Stimulated activated CD4-positive, alpha-beta T cell treated with anti-CD3 and anti-CD28 coated beads, Interleukin-12 subunit alpha, Interleukin-12 subunit beta, amount 100 ng/mL, for 24 hours (primary cell): ENCODE results near the gene APBB2.
A peak's percentile ranks its signal among the peaks of the same experiment; 100 is the strongest.
"Not testable (repeated sequence)": the region's sequence is repeated elsewhere in the genome, so short reads cannot be mapped to it uniquely, and the experiment has no call there.

ENCODE experiments used
- DNase-seq, 2 experiments: peaks; one replicate each; pipeline ENCODE4 v3.0.0-alpha.2; 2020; ENCODE audit warnings: low read depth in 2 of 2

APBB2 gene

DNA sequence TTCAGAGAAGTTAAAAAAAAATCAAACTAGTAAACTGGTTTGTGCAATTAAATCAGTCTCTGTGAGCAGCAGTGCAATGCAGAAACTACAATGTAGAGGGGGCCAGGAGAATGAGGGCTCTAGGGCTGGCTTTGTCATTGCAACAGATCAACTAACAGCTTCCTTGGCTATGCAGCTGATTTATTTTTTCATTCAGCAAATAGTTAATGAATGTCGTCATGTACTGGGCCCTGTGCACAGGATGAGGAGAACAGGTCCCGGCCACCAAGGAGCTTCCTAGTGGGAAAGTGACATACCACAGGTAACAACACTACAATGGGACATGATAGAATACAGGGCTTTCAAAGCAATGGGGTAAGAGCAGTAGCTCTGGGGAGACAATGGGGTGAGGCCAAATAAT is 274.5 kb downstream of the APBB2 start:
- DNase-seq = no peak

DNA sequence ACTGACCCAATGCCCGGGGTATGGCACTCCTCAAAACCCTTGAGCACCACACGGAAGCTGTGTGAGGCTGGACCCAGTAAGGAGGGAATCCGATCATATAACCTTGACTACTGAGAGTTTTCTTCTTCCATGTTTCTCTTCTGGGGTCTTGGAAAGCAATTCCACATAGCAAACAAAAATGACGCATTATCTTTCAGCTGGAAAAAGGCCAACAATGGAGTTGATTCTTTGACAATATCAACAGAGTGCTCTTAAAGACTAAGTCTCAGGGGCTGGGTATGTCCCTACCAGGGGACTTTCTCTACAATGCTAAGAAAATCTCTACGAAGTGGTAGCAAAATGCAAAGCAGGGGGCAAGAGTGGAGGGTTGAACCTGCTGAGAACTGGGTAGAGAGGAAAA is 276.0 kb downstream of the APBB2 start:
- DNase-seq = no peak

DNA sequence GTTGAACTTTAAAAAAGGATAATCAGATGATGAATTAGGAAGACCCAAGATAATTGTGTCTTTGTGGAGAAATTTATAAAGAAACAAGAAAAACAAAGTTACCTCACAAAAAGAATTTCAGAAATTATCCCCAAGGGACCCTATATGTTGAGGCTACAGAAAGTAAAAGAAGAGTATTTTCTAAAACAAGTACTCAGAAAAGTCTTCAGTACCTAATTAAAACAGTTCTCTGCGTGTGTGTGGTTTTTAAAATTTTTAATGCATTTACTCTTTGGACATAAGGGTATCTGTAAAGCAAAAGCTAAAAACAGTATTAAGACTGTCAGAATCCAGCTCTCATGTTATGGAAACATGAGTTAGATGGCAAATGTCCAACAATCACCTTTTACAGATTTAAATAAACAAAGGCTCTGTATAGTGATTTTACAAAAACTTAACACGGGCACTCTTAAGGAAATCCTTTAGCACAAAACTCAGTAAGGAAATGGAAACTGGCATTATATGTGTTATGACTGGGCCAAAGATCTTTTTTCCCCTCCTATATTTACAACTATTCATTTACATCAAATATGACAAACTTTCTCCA is 277.1 kb downstream of the APBB2 start:
- no peak for DNase-seq

DNA sequence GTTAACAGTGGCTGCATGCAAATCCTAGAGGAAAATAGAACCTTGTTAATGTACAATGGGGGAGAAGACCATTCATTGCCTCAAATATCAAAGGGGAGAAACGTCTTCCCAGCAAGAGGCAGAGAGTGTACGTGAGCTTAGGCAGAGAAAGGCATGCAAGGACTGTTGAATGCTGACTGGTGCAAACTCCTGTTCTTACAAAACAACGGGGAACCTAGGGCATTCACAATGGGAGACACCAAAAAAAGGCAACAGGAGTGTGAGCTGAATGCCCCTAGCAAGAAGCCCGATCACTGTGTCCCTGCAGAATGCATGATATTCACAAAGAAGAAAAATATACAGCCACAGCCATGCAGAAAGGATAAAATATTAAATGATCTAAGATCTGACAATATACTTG is 279.7 kb downstream of the APBB2 start:
- DNase-seq = no peak

DNA sequence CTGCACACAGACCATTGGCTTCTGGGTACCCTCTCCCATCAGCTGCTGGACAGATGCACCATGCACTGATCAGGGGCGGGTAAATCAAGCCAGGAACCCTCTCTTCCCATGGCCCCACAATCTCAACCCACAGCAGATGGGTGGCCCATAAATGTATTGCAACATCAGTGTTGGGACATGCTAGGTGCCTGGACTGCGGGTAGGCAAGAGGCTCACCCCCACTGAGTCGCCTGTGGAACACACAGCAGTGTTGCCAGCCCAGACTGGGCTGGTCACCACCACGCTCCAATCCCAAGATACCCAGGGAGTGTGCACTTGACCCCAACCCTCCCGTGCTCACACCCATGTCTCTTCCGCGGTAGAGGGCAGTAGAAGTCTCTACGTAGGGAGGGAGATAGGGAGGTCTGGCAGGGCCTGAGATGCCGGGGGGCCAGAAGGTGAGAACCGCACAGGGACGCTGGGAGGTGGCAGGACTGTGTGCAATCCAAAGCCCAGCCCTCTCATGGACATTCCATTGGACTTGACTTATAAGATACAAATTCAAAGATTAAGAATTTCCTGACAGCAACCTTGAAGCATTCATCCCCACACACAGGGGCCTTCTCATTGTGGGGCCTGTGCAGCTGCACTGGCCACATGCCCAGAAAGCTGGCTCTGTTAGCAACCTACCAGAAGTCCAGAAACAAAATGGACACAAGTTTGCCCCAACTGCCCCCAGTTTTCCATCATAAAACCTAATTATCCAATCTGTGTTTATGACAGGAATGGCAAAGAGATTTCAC is 280.9 kb downstream of the APBB2 start:
- DNase-seq = no peak

DNA sequence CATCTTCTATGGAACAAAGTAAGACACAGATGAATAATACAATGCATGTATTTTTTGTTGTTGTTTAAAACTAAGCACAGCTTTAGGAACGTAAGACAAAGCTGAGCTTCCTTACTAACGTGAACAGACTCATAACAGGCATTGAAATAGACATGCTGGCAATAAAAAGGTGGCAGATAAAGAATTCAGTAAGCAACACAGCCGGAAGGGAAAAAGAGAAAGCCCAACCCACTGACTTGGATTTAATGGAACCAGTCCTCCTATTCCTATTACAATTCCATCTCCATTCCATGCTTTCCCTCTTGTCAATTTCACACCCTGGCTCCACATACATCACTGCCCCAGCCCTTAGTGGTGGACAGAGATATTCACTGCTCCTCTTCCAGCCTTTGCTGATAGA is 282.5 kb downstream of the APBB2 start:
- DNase-seq = no peak

DNA sequence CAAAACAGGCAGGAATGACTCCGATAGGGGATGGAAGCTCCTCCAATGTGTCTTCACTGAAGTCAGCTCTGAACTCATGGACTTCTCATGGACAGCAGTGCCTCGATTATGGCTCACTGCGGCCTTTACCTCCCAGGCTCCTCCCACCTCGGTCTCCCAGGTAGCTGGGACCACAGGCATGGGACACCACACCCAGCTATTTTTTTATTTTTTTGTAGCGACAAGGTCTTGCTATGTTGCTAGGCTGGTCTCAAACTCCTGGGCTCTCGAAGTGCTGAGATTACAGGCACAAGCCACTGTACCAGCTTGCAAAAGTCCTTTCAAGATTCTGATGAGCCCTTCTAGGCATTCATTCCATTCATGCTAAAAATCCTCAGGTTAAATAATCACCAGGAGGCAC is 283.1 kb downstream of the APBB2 start:
- no peak for DNase-seq

DNA sequence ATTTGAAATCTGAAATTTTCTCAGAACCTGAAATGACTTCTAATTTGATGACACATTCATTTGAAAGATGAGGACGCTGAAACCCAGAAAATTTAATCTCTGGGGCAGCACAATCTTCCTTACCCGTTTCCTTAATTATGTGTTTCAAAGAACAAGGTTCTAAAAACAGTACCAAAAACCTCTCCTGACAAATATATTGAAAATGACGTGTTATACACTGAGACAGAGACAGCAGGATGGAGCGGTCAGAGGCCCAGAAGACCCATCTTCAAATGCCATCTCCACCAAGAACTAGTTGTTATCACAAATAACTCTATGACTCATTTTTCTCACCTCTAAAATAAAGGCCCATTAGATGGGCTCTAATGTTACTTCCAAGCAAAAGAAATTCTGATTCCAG is 287.3 kb downstream of the APBB2 start:
- no peak for DNase-seq

DNA sequence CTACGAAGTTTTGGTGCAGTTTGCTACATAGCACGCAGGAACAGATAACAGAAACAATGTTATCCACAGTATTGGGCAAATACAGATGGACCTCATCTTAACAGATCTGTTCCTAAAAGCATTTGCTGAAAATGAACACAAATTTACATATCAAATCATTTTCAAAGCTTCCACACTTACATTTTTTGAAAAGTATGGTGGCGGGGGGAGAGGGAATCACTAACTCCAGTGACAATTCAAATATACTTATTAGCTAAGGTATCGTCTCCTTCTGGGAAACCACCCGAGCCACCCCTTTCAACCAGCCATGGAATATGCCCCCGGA is 289.6 kb downstream of the APBB2 start:
- DNase-seq = no peak

DNA sequence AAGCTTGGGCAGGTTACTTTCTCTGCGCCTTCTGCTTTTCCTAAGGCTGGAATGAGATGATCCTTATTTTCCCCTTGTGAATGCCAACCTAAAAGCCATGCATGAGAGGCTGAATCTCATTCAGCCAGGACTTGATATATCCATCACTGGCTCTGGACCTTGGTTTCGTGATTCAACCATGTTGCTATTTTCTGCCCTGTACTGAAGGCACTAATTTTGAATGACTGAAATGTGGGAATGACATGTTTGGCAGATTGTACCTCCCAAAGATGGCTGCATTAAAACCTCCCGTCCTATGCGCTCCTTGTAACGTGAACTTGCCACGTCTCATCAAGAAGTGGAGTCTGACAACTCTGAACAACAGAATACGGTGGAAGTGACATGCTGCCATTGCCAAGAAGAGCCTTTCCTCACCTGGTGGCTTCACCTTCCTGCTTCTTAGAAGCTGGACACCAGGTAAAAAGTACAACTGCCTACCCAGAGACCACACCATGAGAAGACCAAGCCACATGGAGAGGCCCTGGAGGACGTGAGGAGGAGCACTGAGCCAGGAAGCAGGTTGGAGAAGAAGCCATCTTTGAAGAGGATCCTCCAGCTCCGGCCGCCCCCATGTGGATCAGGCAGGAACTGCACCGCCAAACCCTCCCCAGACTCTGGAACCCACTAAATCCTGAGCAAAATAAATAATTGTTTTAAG is 290.1 kb downstream of the APBB2 start:
- DNase-seq = peak; percentile 69 to 85

DNA sequence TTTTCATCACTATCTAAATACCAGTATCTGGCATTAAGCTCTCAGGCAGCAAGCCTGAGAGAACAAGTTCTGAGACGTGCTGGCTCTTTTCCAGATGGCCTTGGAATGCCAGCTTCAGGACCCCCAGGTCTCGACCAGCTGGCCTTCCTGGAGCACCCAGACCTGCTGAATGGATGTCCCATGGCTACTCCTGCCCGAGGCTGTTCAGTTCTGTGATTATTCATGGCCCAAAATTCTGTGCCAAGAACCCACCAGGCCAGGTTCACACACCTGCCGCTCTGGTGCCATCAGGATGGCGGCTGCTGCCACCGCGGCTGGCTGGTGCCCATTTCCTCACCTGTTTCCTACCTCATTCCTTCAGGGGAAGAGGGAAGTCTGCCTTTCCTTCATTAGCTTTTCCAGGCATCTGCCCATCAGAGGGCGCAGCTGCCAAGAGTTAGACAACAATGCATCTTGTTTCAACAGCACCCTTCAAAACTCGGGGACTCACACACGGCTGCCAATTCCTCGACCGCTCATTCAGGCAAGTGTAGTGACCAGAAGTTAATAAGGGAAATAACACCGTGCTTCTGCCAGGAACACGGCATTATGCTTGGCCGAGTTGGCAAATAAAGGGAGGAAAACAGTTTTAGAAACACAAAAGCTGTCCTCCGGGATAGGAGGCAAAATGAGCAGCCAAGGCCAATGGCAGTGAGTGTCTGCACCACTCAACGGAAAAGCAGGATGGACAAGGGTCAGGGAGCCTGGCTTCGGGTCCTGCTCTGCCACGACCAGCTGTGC is 290.8 kb downstream of the APBB2 start:
- DNase-seq = no peak

DNA sequence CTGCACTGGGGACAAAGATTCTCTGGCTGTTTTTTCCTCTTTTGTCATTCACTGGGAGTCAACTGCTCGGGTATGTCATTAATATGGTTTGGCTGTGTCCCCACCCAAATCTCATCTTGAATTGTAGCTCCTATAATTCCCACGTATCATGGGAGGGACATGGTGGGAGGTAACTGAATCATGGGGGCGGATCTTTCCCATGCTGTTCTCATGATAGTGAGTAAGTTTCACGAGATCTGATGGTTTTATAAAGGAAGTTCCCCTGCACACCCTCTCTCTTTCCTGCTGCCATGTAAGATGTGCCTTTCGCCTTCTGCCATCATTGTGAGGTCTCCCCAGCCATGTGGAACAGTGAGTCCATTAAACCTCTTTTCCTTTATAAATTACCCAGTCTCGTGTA is 294.4 kb downstream of the APBB2 start:
- DNase-seq = not testable (repeated sequence)

DNA sequence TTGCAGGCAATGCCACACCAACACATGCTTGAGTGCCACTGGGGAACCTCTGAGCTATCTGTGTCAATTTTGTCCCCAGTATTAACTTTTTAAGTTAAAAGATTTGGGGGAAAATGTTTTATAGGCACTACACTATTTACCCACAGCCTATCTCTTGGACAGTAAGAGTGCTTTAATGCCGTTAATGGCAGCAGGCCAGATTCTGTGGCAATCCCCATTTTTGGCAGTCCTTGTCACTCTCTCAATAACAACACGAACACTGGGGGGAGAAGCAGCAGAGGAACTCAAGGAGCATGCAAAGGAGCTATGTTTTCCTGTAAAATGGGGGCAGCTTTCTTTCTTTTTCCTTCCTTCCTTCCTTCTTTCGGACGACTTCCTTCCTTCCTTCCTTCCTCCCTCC is 296.0 kb downstream of the APBB2 start:
- no peak for DNase-seq

DNA sequence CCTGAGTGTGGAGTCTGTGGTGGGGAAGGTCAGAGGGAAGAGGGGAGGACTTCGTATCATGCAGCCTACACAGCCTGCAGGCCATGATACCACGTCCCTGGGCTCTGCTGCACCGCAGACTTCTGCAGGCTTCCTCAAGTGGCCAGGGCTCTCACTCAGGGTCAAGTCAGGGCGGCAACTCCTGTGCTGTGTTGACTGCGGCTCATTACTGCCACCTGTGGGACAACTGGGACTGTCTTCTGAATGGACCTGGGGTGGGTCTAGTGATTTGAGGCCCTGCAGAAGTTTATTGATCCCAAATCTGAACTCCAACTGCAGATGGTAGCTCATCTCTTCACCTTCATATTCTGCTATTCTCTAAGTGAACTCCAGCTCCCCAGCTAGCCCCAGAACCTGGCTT is 297.5 kb downstream of the APBB2 start:
- DNase-seq = peak in 1 of 2 experiments; percentile 51

DNA sequence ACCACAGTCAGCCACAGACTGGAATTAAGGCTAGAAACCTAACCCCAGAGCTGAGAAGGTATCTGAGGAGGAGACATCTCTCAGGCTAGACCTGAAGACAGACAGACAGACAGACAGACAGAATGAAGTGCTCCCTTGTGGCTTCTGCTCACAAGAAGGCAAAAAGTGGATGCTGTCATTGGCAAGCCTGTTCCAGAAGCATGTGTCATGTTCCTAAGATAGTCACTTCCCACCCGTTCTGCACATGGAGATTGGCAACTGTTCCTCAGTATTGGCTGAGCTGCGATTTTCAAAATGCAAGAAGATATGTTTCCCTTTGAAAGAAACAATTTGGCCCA is 298.2 kb downstream of the APBB2 start:
- no peak for DNase-seq

DNA sequence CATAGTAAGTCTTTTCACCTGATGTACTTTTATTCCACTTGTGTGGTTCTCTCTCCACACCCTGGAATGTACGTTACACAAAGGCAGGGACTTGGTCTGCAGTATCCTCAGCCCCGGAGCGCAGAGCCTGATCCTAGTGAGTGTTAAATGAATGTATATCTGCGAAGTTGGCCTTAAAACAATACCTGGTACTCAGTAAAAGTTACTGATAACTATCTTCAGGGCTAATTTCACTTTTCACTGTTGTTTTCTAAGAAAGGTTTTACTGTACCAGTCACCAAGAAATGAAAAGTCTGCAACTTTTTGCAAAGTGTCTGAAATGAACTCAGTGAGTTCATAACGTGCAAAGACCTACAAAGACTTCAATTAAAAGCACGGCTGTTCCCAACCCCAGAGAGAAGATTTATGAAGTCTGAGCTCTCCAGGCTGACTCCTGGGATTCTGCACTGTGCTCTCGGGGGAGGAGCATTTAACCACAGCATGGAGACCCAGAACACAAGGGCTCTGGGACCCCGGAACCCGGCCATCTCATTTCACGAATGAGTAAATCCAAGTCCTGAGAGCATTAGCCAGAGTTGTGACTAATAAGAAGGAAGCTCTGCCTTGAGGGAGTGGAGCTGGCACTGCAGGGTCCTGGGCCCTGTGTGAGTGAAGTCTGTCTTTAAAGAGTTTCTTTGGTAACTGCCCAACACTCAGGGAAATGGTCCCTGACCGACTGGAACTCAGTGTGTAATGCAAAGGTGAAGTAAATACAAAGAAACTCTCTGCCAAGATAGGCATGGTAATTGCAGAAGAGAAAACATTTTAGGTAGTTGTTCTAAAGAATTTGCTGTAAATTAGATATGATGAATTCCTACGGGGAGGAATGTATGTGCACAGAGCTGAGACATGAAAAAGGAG is 298.8 kb downstream of the APBB2 start:
- DNase-seq = no peak

DNA sequence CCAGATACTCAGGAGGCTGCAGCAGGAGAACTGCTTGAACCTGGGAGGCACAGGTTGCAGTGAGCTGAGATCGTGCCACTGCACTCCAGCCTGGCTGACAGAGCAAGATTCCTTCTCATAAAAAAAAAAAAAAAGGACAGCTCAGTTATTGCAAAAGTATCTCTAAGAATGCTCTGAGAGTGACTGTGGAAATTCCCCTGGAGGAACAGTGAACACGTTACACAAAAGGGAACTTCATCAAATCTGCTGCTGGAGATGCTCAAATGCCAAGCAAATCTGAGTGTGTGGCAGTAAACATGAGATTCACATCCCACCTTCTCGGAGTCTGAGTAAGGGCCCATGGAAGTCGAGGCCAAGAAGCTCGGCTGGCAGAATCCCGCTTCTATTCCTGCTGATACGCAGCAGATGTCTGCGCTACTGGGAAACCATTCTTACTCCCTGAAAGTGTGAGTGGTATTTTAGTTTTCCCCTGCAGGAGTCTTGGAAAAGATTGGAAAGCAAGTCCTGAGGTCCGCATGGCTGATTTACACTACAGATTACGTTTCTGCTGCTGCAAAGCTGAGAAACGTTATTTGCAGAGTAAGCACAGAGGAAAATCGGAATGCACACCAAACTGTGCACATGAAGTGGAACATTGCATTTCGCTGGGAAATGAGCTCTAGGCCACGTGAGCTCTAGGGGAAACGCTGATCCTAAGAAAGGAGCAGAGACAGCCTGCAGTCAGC is 301.7 kb downstream of the APBB2 start:
- DNase-seq = no peak

DNA sequence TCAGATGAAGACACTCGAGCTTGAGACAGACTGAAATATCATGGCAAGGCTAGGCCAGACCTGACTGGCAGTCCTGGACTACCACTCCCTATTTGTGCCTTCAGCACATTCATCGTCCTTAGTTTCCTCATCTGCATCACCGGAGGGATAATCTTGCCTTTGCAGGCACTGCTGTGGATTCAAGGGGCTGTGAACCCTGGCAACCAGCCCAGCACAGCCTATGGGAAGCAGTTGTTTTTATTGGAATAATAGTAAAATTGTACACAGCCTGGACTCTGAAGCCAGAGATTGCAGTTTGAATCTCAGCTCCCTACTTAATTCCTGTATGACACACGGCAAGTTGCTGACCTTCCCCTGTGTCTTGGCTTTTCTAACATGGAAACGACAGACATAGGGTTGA is 303.6 kb downstream of the APBB2 start:
- DNase-seq = no peak

DNA sequence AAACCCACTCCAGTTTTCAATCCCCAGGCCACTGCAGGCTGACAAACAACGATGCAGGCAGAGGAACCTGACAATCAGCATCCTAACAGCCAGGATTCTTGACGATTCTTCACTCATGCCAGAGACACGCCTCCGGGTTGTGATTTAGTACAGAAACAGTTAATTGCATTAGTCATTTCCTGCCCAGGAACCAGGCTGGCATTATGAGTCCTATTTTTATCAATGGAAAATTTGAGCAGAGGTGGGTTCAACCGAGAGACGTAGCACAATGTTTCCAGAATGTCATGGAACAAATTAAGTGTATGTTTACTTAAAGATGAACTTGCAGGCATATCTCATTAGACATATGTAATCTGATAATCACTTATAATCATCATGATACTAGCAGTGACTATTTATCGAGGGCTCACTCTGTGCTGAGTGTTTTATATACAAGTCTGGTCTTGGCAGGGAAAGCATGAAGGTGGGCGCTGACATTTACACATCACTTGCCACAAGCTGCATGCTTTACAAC is 304.9 kb downstream of the APBB2 start:
- peak; percentile 43 to 47 for DNase-seq

DNA sequence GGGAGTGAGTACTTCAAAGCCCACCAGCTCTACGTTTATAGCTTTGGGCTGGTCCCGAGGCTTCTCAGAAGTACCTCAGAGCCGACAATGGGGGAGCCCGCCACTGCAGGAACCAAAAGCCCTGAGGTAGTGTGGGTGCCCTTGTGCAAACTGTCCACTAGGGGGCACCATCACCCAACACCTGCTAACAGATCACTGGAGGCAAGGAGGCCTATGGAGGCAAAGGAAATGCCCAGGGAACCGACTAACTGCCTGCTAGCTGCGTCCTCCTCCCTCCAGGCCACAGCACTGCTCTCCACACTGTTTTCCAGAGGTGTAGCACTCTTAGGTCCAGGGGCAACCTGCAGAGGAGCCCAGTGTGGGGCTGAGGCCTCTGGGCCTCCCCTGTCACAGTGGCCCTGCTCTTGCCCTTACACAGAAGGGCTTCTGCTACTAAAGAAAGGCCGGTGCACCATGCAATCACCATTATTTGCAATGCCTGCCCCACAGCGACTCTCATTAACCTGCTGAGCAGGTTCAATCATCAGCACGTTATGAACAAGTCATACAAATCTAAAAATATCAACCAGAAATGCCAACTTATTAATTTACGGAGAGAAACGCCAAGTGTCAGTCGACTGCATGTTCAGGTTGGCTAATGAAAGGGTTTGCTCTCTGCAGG is 305.5 kb downstream of the APBB2 start:
- DNase-seq = peak; percentile 55 to 70
